Liver (tissue), 9 donors: ENCODE measurements around the gene PRPH. TPM values are rescaled to one million over a fixed set of nuclear protein-coding genes. Genes with fewer than 3 reads are reported as not detected.

Source experiments
- DNase-seq: peaks from one replicate; pipeline ENCODE4 v3.0.0-alpha.2; 2017; ENCODE audit warnings: low spot score
- H3K27ac ChIP-seq, 2 donors: one replicate each; pipeline ENCODE4 v1.7.0; 2013; ENCODE audit warnings: inconsistent platforms in 2 of 2, low read length in 2 of 2, control low read depth in 1 of 2, low read depth in 1 of 2, mild to moderate bottlenecking in 1 of 2
- H3K27me3 ChIP-seq, 4 donors: one replicate each; pipeline versions ENCODE4 v1.6.1 to v1.7.0; 2013; ENCODE audit warnings: low read length in 3 of 4, inconsistent platforms in 1 of 4, mild to moderate bottlenecking in 1 of 4, moderate library complexity in 1 of 4; ENCODE audit not compliant: control insufficient read depth in 4 of 4, insufficient read depth in 4 of 4
- H3K36me3 ChIP-seq, 4 donors: one replicate each; pipeline versions ENCODE4 v1.6.1 to v1.7.0; 2013; ENCODE audit warnings: low read length in 3 of 4, mild to moderate bottlenecking in 3 of 4, low read depth in 1 of 4, moderate library complexity in 1 of 4; ENCODE audit not compliant: control insufficient read depth in 4 of 4, insufficient read depth in 3 of 4
- H3K4me1 ChIP-seq, 4 donors: one replicate each; pipeline versions ENCODE4 v1.6.1 to v1.7.0; 2013; ENCODE audit warnings: low read length in 3 of 4, mild to moderate bottlenecking in 3 of 4, moderate library complexity in 1 of 4; ENCODE audit not compliant: control insufficient read depth in 4 of 4, insufficient read depth in 4 of 4
- H3K4me3 ChIP-seq, 3 donors: one replicate each; pipeline versions ENCODE4 v1.6.1 to v1.7.0; 2013; ENCODE audit warnings: low read length in 3 of 3, control low read depth in 1 of 3, low read depth in 1 of 3, mild to moderate bottlenecking in 1 of 3
- H3K9ac ChIP-seq, 2 donors: one replicate each; pipeline ENCODE4 v1.7.0; 2013; ENCODE audit warnings: low read length in 2 of 2, mild to moderate bottlenecking in 2 of 2, moderate library complexity in 2 of 2, control low read depth in 1 of 2, low read depth in 1 of 2
- H3K9me3 ChIP-seq, 4 donors: one replicate each; pipeline versions ENCODE4 v1.6.1 to v1.7.0; 2013; ENCODE audit warnings: low read length in 3 of 4; ENCODE audit not compliant: control insufficient read depth in 4 of 4
- EGR1 ChIP-seq, 2 donors: IDR thresholded peaks; 2 replicates each; pipeline ENCODE4 v1.6.1; 2016 to 2018; ENCODE audit warnings: antibody characterized with exemption in 2 of 2, low read depth in 2 of 2
- FOXA1 ChIP-seq: IDR thresholded peaks from 2 replicates; pipeline ENCODE4 v1.6.1; 2016; ENCODE audit warnings: antibody characterized with exemption
- FOXA2 ChIP-seq: IDR thresholded peaks from 2 replicates; pipeline ENCODE4 v1.6.1; 2016; ENCODE audit warnings: antibody characterized with exemption
- GABPA ChIP-seq, 2 donors: IDR thresholded peaks in 1 of 2; conservative IDR thresholded peaks in 1 of 2; 2 replicates each; pipeline ENCODE4 v1.6.1; 2016; ENCODE audit warnings: antibody characterized with exemption in 2 of 2, mild to moderate bottlenecking in 1 of 2, moderate library complexity in 1 of 2
- HNF4A ChIP-seq, 2 donors: conservative IDR thresholded peaks; 2 replicates each; pipeline ENCODE4 v1.6.1; 2016; ENCODE audit warnings: antibody characterized with exemption in 2 of 2, mild to moderate bottlenecking in 2 of 2
- HNF4G ChIP-seq: IDR thresholded peaks from 2 replicates; pipeline ENCODE4 v1.6.1; 2016; ENCODE audit warnings: antibody characterized with exemption
- JUND ChIP-seq, 2 donors: IDR thresholded peaks; 2 replicates each; pipeline ENCODE4 v1.6.1; 2016; ENCODE audit warnings: antibody characterized with exemption in 2 of 2
- NR2F2 ChIP-seq: IDR thresholded peaks from 2 replicates; pipeline ENCODE4 v1.6.1; 2016; ENCODE audit warnings: antibody characterized with exemption
- RAD21 ChIP-seq, 2 donors: IDR thresholded peaks; 2 replicates each; pipeline ENCODE4 v1.6.1; 2016; ENCODE audit warnings: antibody characterized with exemption in 2 of 2, mild to moderate bottlenecking in 2 of 2
- RXRA ChIP-seq, 2 donors: IDR thresholded peaks; 2 replicates each; pipeline ENCODE4 v1.6.1; 2017 to 2018; ENCODE audit warnings: antibody characterized with exemption in 2 of 2, mild to moderate bottlenecking in 1 of 2
- SP1 ChIP-seq: IDR thresholded peaks from 2 replicates; pipeline ENCODE4 v1.6.1; 2018; ENCODE audit warnings: antibody characterized with exemption, mild to moderate bottlenecking
- TAF1 ChIP-seq: conservative IDR thresholded peaks from 2 replicates; pipeline ENCODE4 v1.6.1; 2016; ENCODE audit warnings: antibody characterized with exemption, mild to moderate bottlenecking
- YY1 ChIP-seq: IDR thresholded peaks from 2 replicates; pipeline ENCODE4 v1.6.1; 2016; ENCODE audit warnings: antibody characterized with exemption, mild to moderate bottlenecking
- WGBS: extraction: QIAGEN DNeasy Blood & Tissue Kit; methylation state at CpG from one replicate; pipeline ENCODE4 v1.1.7; 2013; 5-methylcytosine and 5-hydroxymethylcytosine counted together
- polyA plus RNA-seq, 2 donors: library from polyadenylated mRNA; stranded (reverse) in 1 of 2; unstranded in 1 of 2; fragments of 200-250 nt in 1 of 2; fragments of >200 nt in 1 of 2; fragmentation: Nextera tagmentation in 1 of 2; extraction: Ambion mirVana in 1 of 2; gene quantifications; one replicate each; pipeline versions ENCODE4 v1.2.1 to v1.2.3, GENCODE V29; 2013 to 2015
- total RNA-seq, 2 donors: library from RNA; depleted of rRNA; stranded (reverse); fragments of >200 nt; gene quantifications; one replicate each; pipeline ENCODE4 v1.2.3, GENCODE V29; 2014
- TF ChIP-seq, protein P1 (sequence below): fragments of 150-350 bp; IDR thresholded peaks from 2 replicates; pipeline ENCODE4 v1.5.1; 2017; ENCODE audit warnings: improper control_type of control experiment, low read depth, low read length; ENCODE audit not compliant: missing input control
- TF ChIP-seq, protein P2 (sequence below): IDR thresholded peaks from 2 replicates; pipeline ENCODE4 v1.6.1; 2016; ENCODE audit warnings: antibody characterized with exemption
- TF ChIP-seq, protein P3 (sequence below): IDR thresholded peaks from 2 replicates; pipeline ENCODE4 v1.6.1; 2016; ENCODE audit warnings: antibody characterized with exemption
- TF ChIP-seq, protein P4 (sequence below): IDR thresholded peaks from 2 replicates; pipeline ENCODE4 v1.6.1; 2016; ENCODE audit warnings: antibody characterized with exemption
- donor health status: healthy.
- donor health status: healthy.
- donor health status: healthy.
- donor health status: healthy.
- donor health status: healthy.

PRPH gene
- total and polyA plus RNA-seq, 4 donors = 0.05 TPM; not detected in 3

DNA sequence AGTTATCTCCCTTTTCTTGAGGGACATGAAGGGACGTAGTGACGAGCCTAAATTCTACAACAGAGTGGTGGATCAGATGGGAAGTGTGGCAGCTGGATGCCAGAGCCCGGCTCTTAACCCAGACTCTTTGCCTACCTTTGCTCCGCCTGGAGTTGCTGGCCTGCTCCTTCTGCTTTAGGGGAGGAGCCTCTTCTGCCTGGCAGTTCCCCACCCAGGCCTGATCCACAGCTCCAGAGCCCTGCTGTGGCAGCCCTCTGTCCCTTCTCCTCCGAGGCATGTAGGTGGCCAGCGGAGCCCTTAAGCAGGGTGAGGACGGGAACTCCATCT lies 2.3 kb upstream of the PRPH start:
- WGBS = 67% methylated on average over 7 of the region's 7 CpGs
- peaks cover 5 to 10% (median 9%) of the 10 kb centered on the region in 4 donors for H3K27me3 ChIP-seq
- no peak for DNase-seq

DNA sequence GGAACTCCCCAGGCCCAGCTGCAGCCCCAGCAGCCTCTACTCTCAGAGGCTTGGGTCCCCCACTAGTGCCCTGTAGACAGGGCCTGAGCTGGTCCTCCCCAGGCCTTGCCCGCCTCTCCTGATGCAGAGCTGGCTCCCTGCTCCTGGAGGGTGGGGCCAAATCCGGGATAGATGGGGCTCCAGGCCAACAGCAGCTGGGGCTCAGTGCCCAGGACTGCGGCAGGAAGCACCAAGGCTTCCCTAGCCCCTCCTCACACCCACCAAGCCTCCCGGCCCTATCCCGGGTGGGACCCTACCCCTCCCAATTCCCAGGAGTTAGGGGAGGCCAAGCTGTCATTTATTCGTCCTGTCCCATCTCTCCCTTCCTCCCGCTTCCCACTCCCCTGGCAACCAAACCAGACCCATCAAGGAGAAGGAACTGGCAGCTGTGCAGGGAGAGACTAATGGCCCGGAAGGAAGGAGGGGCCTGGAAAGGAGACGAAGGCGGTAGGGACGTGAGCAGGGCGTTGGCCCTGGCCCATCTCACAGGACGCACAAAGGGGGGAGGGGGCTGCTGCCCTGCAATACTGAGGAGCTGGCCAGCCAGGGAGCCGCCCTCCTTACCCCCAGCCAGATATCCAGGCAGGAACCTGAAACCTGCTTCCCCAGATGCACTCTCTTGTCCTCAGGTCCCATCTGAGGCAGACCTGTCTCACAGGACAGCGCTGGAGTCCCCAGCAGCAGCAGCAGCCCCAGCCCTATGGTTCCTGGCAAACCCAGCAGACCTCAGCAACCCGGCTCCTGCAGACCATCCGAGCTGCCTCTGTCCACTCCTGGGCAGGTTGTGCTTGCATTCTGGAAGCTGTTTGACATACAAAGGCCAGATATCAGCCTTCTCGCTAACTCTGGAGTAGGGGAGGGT lies 1.6 kb upstream of the PRPH start:
- Histone ChIP-seq H3K4me3 (no peak overlapping the region), H3K27me3 (peaks cover 7 to 13% (median 9%) of the 10 kb centered on the region in 4 donors), H3K36me3 (no peaks in the 10 kb centered on the region), H3K9ac (no peak overlapping the region), H3K27ac (no peak overlapping the region), H3K4me1 (peaks cover 0 to 14% (median 7%) of the 10 kb centered on the region in 4 donors), H3K9me3 (no peaks in the 10 kb centered on the region)
- DNase-seq = no peak
- 27% methylated on average over 18 of the region's 18 CpGs for WGBS
- TF ChIP-seq HNF4G = no peak
- TF ChIP-seq, protein P1, sequence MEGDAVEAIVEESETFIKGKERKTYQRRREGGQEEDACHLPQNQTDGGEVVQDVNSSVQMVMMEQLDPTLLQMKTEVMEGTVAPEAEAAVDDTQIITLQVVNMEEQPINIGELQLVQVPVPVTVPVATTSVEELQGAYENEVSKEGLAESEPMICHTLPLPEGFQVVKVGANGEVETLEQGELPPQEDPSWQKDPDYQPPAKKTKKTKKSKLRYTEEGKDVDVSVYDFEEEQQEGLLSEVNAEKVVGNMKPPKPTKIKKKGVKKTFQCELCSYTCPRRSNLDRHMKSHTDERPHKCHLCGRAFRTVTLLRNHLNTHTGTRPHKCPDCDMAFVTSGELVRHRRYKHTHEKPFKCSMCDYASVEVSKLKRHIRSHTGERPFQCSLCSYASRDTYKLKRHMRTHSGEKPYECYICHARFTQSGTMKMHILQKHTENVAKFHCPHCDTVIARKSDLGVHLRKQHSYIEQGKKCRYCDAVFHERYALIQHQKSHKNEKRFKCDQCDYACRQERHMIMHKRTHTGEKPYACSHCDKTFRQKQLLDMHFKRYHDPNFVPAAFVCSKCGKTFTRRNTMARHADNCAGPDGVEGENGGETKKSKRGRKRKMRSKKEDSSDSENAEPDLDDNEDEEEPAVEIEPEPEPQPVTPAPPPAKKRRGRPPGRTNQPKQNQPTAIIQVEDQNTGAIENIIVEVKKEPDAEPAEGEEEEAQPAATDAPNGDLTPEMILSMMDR = no peak
- TF ChIP-seq RXRA (IDR thresholded peaks at IDR 0.05) = no peak
- TF ChIP-seq RAD21 (IDR thresholded peaks at IDR 0.05) = no peak
- no peak for TF ChIP-seq TAF1
- no peak for TF ChIP-seq YY1
- TF ChIP-seq FOXA1 = no peak
- TF ChIP-seq NR2F2 = no peak
- no peak for TF ChIP-seq GABPA (IDR thresholded peaks at IDR 0.05 in 1 of 2, conservative IDR thresholded peaks at IDR 0.05 in 1 of 2)
- no peak for TF ChIP-seq EGR1 (IDR thresholded peaks at IDR 0.05; ENCODE audit: low read depth in 2 of 2)
- TF ChIP-seq, protein P2, sequence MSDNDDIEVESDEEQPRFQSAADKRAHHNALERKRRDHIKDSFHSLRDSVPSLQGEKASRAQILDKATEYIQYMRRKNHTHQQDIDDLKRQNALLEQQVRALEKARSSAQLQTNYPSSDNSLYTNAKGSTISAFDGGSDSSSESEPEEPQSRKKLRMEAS = no peak
- TF ChIP-seq, protein P3, sequence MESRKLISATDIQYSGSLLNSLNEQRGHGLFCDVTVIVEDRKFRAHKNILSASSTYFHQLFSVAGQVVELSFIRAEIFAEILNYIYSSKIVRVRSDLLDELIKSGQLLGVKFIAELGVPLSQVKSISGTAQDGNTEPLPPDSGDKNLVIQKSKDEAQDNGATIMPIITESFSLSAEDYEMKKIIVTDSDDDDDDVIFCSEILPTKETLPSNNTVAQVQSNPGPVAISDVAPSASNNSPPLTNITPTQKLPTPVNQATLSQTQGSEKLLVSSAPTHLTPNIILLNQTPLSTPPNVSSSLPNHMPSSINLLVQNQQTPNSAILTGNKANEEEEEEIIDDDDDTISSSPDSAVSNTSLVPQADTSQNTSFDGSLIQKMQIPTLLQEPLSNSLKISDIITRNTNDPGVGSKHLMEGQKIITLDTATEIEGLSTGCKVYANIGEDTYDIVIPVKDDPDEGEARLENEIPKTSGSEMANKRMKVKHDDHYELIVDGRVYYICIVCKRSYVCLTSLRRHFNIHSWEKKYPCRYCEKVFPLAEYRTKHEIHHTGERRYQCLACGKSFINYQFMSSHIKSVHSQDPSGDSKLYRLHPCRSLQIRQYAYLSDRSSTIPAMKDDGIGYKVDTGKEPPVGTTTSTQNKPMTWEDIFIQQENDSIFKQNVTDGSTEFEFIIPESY = no peak
- TF ChIP-seq HNF4A (conservative IDR thresholded peaks at IDR 0.05) = no peak
- no peak for TF ChIP-seq FOXA2
- TF ChIP-seq JUND (IDR thresholded peaks at IDR 0.05) = no peak
- TF ChIP-seq, protein P4, sequence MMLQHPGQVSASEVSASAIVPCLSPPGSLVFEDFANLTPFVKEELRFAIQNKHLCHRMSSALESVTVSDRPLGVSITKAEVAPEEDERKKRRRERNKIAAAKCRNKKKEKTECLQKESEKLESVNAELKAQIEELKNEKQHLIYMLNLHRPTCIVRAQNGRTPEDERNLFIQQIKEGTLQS = no peak

More for the DNA sequence above, 2.3 kb upstream of the PRPH start:
- Histone ChIP-seq H3K9ac (no peak overlapping the region), H3K4me3 (no peak overlapping the region), H3K4me1 (peaks cover 0 to 14% (median 7%) of the 10 kb centered on the region in 4 donors), H3K27ac (no peak overlapping the region), H3K9me3 (no peaks in the 10 kb centered on the region), H3K36me3 (no peaks in the 10 kb centered on the region)
- TF ChIP-seq FOXA2 (no peak), HNF4A (conservative IDR thresholded peaks at IDR 0.05) (no peak), JUND (IDR thresholded peaks at IDR 0.05) (no peak), NR2F2 (no peak), YY1 (no peak), RAD21 (IDR thresholded peaks at IDR 0.05) (no peak), RXRA (IDR thresholded peaks at IDR 0.05) (no peak), TAF1 (no peak), SP1 (no peak), EGR1 (IDR thresholded peaks at IDR 0.05; ENCODE audit: low read depth in 2 of 2) (no peak)
- TF ChIP-seq, protein P1 = no peak
- TF ChIP-seq, protein P2 = no peak
- TF ChIP-seq, protein P4 = no peak
